HG02885 (cell line): ENCODE results near the gene CLIP1.
"Not testable (repeated sequence)": the region's sequence is repeated elsewhere in the genome, so short reads cannot be mapped to it uniquely, and the experiment has no call there.

Experiments used
- ATAC-seq: cut with Tn5 transposase; IDR thresholded peaks from one replicate; pipeline ENCODE4 v1.9.1; 2021; ENCODE audit warnings: mild to moderate bottlenecking; ENCODE audit not compliant: unreplicated experiment, poor library complexity

CLIP1 gene

DNA sequence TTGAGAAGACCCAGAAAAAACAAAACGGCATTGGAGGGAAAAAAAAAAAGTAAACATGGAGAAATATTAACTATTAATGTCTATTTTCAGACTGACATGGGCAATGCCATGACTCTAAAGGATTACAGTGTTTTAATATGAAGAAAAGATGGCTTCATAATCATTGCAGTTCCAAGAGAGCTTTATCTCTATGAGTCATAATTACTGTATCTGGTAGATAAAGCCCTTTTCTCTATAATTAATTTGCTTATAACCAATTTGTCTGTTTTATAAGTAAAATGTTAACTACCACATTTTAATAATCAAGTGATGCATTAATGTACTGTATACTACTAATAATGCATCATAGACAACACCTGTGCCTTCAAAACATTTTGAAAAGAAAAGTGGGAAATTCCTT lies 59.7 kb downstream of the CLIP1 start:
- ATAC-seq, result no peak

DNA sequence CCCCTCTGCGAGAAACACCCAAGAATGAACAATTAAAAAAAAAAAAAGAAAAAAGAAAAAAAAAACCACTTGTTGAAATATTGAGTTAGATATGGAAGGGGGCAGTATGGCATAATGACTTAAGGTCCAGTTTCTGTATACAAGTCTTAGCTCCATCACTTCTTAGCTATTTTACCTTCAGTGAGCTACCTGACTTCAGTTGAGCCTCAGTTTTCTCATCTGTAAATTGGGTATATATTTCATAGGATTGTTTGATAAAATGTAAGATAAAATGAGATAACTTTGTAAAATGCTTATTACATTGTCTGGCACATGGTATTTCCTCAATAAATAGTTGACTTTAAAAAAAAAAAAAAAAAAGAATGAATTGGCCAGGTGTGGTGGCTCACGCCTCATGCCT lies 64.1 kb downstream of the CLIP1 start:
- ATAC-seq, result not testable (repeated sequence)

DNA sequence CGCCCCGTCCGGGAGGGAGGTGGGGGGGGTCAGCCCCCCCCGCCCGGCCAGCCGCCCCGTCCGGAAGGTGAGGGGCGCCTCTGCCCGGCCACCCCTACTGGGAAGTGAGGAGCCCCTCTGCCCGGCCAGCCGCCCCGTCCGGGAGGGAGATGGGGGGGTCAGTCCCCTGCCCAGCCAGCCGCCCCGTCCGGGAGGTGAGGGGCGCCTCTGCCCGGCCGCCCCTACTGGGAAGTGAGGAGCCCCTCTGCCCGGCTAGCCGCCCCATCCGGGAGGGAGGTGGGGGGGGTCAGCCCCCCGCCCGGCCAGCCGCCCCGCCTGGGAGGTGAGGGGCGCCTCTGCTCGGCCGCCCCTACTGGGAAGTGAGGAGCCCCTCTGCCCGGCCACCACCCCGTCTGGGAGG lies 64.9 kb downstream of the CLIP1 start:
- not testable (repeated sequence) for ATAC-seq

DNA sequence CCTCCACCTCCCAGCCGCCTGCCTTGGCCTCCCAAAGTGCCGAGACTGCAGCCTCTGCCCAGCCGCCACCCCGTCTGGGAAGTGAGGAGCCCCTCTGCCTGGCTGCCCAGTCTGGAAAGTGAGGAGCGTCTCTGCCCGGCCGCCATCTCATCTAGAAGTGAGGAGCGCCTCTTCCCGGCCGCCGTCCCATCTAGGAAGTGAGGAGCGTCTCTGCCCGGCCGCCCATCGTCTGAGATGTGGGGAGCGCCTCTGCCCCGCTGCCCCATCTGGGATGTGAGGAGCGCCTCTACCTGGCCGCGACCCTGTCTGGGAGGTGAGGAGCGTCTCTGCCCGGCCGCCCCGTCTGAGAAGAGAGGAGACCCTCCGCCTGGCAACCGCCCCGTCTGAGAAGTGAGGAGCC lies 65.5 kb downstream of the CLIP1 start:
- ATAC-seq, result not testable (repeated sequence)

DNA sequence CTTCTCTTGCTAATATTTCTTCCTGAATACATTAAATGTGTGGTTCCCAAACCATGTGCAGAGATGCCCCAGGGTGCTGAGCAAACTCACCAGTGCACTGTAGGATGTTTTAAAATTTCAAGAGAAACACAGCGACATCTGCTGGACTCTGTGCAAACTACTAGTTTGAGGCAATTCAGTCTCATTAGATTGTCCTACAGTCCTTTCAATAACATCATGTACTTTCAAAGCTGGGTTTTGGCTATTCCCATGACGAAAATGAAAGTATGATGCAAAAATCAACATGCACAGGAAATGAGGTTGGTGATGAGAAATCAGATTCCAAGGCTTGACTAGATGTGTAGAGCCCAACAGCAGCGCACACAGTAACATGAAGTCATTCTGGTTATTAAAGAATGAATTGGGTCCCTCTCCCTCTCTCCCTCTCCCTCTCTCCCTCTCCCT lies 66.3 kb downstream of the CLIP1 start:
- ATAC-seq, result no peak

DNA sequence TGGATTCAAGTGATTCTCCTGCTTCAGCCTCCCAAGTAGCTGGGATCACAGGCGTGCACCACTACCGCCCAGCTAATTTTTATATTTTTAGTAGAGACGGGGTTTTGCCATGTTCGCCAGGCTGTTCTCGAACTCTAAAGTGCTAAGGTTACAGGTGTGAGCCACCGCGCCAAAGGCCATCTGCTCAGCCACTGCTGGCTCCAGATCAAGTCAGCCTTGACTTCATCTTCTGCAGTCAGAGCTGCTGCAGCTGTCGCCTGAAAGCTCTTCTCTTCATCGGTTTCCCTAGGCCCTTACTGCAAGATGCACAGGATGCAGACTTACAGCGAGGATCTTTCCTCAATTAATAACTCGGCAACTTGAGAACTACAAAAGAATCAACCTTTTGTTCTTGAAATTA lies 66.8 kb downstream of the CLIP1 start:
- ATAC-seq, result no peak

DNA sequence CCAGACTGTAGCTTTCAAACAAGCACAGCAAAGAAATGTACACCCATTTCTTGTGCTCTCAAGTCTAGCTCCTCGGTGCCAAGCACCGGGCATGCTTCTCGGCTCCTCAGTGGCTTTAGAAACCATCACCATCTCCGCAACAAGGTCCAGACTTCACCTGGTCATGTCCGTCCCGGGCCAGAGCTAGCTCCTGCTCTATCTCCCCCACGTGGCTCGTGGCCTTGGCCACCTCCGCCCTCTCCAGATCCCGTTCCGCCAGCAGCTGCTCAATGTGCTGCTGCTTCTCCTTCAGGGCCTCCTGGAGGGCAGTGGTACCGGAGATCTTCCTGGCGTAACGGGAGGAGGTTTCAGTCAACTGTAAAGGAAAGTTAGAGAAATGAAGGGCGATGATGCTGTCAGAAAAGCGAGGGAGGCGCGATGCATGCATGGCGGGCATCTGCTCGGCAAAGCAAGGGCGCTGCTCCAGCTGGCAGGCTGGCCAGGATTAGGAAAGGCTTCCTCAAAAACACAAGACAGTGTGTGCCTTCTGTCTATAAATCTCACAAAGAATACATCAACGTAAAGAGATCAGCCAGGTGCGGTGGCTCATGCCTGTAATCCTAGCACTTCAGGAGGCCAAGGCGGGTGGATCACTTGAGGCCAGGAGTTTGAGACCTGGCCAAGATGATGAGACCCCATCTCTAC lies 67.4 kb downstream of the CLIP1 start:
- no peak for ATAC-seq

DNA sequence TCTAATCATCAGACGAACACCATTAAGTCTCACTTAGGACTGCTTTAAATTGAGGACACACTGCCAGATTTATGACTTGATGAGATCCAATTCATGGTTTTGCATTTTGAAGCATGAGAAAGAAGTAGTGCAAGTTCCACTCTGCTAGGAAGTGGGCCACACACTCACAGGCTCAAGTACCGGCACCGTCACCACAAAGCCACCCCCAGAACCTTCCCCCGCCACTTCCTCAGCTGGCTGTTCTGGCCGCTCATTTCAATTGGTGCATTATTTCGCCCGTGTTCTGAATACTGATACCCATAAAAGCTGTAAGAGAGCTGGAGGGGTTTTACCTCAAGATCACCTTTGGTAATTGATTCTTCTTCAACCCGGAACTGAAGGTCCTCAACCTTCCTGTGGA lies 70.1 kb downstream of the CLIP1 start:
- no peak for ATAC-seq

DNA sequence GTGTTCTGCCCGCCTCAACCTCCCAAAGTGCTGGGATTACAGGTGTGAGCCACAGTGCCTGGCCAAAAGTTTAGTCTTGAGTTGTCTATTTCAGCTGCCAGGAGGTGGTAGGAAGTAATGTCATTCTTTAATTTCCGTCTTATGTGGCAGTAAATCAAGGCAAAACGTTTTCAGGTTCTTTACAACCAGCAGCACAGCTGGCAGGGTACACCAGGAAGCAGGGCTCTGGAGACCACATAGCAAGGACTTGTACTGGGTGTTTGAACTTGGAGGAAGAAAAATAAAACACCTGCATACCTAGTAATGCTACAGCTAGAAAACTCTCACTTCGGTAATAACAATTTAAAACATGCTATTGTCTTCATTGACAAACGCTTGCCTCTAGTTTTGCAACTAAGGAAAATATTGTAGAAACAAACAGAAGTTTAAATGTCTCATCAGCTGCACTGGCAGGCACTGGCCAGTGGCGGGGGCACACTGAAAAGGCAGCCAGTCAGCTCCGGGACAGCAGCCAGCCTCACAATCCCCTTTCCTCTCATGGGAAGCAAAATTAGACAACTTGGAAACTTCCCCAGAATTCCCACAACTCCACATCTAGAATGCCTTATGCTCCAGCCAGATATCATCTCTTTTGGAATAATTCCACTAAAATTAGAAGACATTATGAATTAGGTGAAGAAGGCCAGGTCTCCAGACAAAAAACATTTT lies 72.2 kb downstream of the CLIP1 start:
- ATAC-seq, result no peak

DNA sequence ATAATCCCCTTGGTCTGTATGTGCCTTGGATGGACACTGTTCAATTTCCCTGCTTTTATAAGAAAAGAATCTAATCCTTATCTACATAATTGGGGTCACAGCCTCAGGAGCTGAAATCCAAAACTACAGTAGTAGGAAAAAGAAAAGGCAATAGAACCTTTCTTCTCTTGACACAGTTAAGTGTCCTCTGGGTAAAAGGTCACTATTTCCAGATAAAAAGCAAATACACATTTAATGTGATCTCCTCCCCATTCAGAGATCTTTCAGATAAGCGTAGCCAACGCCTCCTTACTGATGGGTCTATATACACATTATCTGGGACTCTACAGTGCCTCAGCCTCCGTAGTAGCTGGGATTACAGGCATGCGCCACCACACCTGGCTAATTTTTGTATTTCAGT lies 73.4 kb downstream of the CLIP1 start:
- ATAC-seq, result no peak

DNA sequence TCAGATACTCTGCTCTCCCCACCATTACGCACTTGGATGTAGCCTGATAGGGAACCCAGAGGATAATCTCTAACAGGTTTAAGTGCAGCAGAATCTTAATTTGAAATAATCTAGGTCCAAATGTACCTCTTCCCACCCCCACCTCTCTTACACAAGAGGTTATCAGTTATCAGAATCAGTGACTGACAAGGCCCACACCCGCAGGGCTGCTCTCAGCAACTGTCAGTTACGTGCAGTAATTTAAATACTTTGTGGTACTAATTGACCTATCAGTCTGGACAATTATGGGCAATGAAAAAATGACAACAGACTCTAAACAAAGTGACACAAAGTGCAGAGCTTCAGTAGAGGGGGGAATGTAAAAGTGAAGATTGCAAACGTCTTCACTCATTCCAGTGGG lies 74.0 kb downstream of the CLIP1 start:
- no peak for ATAC-seq

DNA sequence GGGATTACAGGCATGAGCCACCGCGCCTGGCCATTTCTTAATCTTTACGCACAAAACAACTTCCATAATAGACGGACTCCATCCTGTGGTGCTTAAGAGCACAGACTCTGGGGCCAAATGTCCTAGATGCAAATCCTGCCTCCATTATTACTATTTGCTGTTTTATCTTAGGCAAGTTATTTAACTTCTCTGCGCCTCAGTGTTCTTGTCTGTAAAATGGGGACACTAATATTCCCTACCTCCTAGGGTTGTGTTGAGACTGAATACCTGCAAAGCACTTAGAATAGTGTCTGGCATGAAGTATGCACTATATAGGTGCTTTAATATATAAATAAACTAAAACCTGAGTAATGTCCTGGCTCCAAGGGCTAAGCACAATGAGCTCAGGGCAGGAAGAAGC lies 76.4 kb downstream of the CLIP1 start:
- ATAC-seq, result no peak

DNA sequence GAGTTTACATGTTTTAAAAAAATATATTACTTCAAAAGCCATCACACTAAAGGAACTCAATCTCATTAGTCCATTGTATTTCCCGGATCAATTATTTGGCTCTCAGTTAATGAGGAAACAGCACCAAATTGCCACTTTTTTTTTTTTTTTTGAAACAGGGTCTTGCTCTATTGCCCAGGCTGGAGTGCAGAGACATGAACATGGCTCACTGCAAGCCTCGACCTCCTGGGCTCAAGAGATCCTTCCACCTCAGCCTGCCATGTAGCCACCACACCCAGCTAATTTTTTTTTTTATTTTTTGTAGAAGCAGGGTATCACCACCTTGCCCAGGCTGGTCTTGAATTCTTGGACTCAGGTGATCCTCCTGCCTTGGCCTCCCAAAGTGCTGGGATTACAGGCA lies 77.4 kb downstream of the CLIP1 start:
- no peak for ATAC-seq

DNA sequence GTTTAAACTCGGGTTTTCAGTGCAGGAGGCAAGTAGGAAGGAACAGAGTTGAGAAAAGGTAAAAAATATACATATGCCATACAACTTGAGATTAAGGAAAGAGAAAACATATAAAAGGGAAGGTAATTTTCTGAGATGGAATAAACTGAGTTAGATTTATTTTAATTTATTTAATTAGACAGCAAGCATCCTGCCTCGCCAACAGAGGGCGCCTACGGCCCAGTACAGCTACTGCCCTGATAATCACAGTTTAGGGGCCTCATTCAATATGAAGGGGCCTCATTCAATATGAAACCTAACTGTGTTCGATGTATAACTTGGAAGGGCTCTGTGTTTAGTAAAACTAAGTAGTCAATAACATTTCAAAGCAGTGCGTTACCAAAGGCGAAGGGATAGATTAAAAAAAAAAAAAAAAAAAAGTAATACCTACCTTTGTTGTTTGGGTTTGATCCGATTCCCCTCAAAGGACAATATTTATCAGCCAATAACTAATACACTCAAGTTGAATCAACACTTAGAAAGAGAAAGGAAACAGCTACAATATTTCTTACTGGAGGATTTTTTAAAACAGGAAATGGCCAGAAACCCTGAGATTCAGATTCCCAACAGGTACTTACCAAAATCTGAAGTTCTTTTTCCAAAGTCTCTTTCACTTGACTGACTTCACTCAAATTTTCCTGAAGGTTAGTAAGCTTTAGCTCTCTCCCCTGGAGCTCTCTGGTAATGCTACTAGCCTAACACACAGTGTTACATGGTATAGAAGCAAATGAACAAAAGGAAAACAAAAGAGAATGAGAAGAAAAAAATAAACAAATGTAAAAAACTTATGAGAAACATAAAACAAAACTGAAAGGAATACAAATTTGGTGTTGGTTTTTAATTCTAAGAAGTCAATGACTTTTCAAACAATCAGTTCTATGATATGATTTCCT lies 86.2 kb downstream of the CLIP1 start:
- ATAC-seq, result no peak

DNA sequence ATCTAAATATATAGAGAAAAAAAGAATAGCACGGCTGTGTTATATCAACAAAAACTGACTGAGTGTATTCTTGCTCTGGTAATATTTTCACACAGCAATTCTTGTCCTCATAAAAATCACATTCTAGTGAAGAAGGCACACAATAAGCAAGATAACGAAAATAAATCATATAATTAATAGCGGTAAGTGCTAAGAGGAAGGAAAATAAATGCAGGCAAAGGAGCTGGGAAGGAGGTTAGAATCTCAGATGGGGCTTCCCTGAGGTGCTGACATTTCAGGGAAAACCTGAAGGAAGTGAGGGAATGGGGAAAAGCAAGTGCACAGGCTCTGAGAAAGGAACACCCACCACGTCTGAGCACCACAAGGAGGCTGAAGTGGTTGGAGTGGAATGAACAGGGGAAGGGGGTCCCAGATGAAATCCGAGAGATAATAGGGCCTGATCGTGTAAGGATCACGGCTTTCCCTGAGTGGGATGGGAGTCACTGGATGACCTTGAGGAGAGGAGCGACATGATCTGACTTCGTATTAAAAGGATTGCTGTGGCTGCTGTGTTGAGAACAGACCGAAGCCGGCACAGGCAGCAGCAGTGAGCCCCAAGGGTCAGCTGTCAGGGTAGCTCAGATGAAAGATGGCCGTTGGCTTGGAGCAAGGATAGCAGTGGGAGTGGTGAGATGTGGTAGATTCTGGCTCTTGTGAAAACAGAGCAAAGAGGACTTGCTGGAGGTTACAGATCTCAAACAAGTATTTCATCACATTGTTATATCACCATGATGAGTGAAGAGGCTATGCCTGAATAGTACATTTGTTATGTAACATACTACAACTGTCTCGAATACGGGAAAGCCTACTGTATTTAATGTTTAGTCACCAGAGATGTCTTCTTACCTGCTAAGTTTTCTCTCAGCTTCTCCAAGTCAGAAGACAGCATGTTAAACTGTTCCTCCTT lies 89.1 kb downstream of the CLIP1 start:
- no peak for ATAC-seq

DNA sequence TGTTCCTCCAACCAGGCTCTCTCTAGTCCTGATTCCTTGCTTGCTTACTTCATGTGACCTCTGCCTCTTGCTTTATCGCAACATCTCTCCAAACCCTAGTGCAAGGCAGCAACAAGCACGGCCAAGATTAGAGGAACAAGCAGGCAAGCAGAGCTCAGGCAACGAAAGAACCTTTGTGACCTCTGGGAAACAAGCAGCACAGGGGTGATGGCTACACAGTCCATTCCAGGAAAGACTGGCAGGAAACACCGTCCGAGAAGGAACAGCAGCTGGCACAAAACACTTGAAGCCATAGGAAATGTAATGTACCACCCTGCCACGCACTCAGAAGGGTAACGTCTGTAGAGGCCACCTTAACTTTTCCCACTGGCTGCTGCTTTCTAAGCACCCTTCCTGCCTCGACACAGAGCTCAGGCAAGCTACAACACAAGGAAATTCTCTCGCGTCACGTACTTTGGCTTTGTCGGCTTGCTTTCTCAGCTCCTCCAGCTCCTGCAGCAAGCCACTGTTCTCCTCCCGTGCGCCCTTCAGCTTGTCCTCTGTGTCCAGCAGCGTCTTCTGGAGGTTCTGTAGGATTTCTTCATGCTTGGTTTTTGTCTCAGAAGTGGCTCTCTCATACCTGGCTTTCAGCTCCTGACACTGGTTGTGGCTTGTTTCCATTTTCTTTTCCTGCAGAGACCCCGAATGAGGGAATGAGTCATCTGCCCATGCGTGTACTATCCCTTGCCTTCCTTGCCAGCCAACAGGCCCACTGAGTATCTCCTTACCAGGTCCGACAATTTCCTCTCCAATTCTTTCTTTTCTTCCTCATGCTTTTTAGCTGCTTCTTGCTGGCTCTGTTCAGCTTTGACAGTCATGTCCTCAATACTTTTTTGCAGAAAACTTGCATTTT lies 94.7 kb downstream of the CLIP1 start:
- ATAC-seq, result no peak

DNA sequence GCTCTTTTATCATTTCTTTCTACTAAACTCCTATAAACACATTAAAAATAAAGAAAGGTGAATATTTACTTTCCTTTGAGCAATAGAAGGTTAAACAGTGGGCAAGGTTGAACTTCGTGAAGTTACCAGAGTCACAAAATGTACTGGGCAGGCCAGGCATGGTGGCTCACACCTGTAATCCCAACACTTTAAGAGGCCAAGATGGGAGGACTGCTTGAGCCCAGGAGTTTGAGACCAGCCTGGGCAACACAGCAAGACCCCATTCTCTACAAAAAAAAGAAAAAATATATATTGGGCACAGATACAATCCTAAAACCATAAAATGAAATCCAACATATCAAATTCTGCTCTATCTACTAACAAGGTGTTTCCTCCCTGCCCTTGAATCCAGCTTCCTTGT lies 95.5 kb downstream of the CLIP1 start:
- ATAC-seq, result no peak

DNA sequence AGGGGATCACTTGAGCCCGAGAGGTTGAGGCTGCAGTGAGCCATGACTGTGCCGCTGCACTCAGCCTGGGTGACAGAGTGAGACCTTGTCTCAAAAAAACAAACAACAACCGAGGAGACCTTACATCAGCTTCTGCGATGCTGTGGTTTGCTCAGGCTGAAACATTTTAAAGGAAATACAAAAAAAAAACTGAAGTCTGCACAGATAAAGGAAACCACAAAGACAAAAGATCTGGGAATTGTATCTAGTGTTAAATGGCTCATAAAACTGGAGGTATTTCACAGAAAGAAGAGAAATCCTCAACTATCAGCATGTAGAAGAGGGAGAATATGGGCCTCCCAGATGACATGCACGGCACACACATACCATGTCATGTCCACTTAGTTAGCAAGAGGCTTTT lies 95.9 kb downstream of the CLIP1 start:
- no peak for ATAC-seq
